ENCODE data around the gene CARNS1. TPM values are rescaled to one million over a fixed set of nuclear protein-coding genes. Genes with fewer than 3 reads are reported as not detected.

CARNS1 gene
- total RNA-seq, 2 experiments from 2014 or later: 9.9 to 10.0 TPM

- DNase-seq: no peak
- Mint-ChIP-seq H3K27me3 (no peaks in the 10 kb centered on the region), H3K36me3 (ENCODE audit: low read depth) (peaks cover 68% of the 10 kb centered on the region), H3K9me3 (no peaks in the 10 kb centered on the region), H3K4me1 (ENCODE audit: low read depth) (peaks cover 65% of the 10 kb centered on the region), H3K27ac (peak overlapping the region; percentile 98), H3K4me3 (peak overlapping the region; percentile 98)
- peak overlapping the region in 1 of 2 donors; percentile 94 for H3K27ac ChIP-seq (ENCODE audit: low read depth in 1 of 2, low read length in 2 of 2)
- ChIA-PET POLR2A (interaction anchor here (0.6 to 17.7 kb wide), 19 partner anchors 7 to 1937 kb away, joined by 3 to 411 read pairs (median 21); partner anchors contain the start of genes AIP, CABP4, CARNS1 and CLCF1), CTCF (interaction anchor here (0.9 to 4.3 kb wide), 4 partner anchors 29 to 90 kb away, joined by 3 to 21 read pairs (median 4); partner anchors contain the start of gene PPP1CA)
- H3K36me3 ChIP-seq (ENCODE audit: insufficient read depth, low read length): peaks cover 51% of the 10 kb centered on the region
- intact Hi-C loops (cut with DNase I, micrococcal nuclease): loop anchor here (2.0 kb wide), 5 partner anchors 27 to 71 kb away; partner anchors contain the start of genes PPP1CA (in 1 of the 2) and TMEM134 (in 1 of the 2)
- no peaks in the 10 kb centered on the region for H3K9me3 ChIP-seq (ENCODE audit: control insufficient read depth in 1 of 2, insufficient read depth in 1 of 2, low read length in 2 of 2)
- TF ChIP-seq, protein P1, sequence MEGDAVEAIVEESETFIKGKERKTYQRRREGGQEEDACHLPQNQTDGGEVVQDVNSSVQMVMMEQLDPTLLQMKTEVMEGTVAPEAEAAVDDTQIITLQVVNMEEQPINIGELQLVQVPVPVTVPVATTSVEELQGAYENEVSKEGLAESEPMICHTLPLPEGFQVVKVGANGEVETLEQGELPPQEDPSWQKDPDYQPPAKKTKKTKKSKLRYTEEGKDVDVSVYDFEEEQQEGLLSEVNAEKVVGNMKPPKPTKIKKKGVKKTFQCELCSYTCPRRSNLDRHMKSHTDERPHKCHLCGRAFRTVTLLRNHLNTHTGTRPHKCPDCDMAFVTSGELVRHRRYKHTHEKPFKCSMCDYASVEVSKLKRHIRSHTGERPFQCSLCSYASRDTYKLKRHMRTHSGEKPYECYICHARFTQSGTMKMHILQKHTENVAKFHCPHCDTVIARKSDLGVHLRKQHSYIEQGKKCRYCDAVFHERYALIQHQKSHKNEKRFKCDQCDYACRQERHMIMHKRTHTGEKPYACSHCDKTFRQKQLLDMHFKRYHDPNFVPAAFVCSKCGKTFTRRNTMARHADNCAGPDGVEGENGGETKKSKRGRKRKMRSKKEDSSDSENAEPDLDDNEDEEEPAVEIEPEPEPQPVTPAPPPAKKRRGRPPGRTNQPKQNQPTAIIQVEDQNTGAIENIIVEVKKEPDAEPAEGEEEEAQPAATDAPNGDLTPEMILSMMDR (IDR thresholded peaks at IDR 0.05): no peak
- no peak for ATAC-seq (ENCODE audit: poor library complexity)
- H3K4me1 ChIP-seq (ENCODE audit: insufficient read depth, low read length): peaks cover 79% of the 10 kb centered on the region
- H3K27me3 ChIP-seq (ENCODE audit: control insufficient read depth in 1 of 2, insufficient read depth in 2 of 2, low read length in 2 of 2): no peaks in the 10 kb centered on the region
- H3K4me3 ChIP-seq (ENCODE audit: low read length): peak overlapping the region; percentile 97
Observed at GRCh38 chr11:67435727-67436458, 20.4 kb downstream of the CARNS1 start.

GRCh38 chr11:67436459-67437081, 21.1 kb downstream of the CARNS1 start:
- Histone ChIP-seq H3K4me3 (ENCODE audit: low read length) (peak overlapping the region; percentile 97), H3K4me1 (ENCODE audit: insufficient read depth, low read length) (peaks cover 81% of the 10 kb centered on the region), H3K36me3 (ENCODE audit: insufficient read depth, low read length) (peaks cover 47% of the 10 kb centered on the region), H3K27ac (ENCODE audit: low read depth in 1 of 2, low read length in 2 of 2) (peak overlapping the region in 1 of 2 donors; percentile 94), H3K27me3 (ENCODE audit: control insufficient read depth in 1 of 2, insufficient read depth in 2 of 2, low read length in 2 of 2) (no peaks in the 10 kb centered on the region), H3K9me3 (ENCODE audit: control insufficient read depth in 1 of 2, insufficient read depth in 1 of 2, low read length in 2 of 2) (no peaks in the 10 kb centered on the region)
- POLR2A ChIA-PET: interaction anchor here (0.6 to 17.7 kb wide), 27 partner anchors 8 to 1937 kb away, joined by 3 to 411 read pairs (median 11); partner anchors contain the start of genes AIP, CABP4, CARNS1 and CDK2AP2
- Mint-ChIP-seq H3K4me1 (ENCODE audit: low read depth) (peaks cover 71% of the 10 kb centered on the region), H3K27me3 (no peaks in the 10 kb centered on the region), H3K27ac (peak overlapping the region; percentile 98), H3K9me3 (no peaks in the 10 kb centered on the region), H3K4me3 (peak overlapping the region; percentile 98), H3K36me3 (ENCODE audit: low read depth) (peaks cover 63% of the 10 kb centered on the region)
- DNase-seq: peak in 13 of 14 experiments; percentile 55 to 82 (median 69)
- intact Hi-C loops (cut with DNase I, micrococcal nuclease): loop anchor here (1.0 to 2.0 kb wide), 6 partner anchors 10 to 70 kb away; partner anchors contain the start of genes PPP1CA (in 1 of the 2) and TMEM134 (in 1 of the 2)
- TF ChIP-seq, protein P1 (IDR thresholded peaks at IDR 0.05): no peak
- CTCF ChIA-PET: interaction anchor here (0.9 to 4.3 kb wide), 8 partner anchors 16 to 91 kb away, joined by 3 to 21 read pairs (median 4); partner anchors contain the start of genes PPP1CA and TBC1D10C
- ATAC-seq (ENCODE audit: poor library complexity): peak; percentile 13
